ENCODE measurements around the gene UNC80. TPM values are rescaled to one million over a fixed set of nuclear protein-coding genes. Genes with fewer than 3 reads are reported as not detected.
A peak's percentile ranks its signal among the peaks of the same experiment; 100 is the strongest.

UNC80 gene
- total RNA-seq (10 to 100 TPM in 2 of 9 donors, 1 to 10 TPM in 7; 3.0 to 20.2 (median 6.3) TPM), polyA plus RNA-seq (1 to 10 TPM; 3.4 to 9.8 (median 5.3) TPM)
- long read RNA-seq, donor 1: 0 reads
- long read RNA-seq, donor 2: 0 reads
- long read RNA-seq, donor 3: 0 reads
- long read RNA-seq, donor 4: 0 reads
- long read RNA-seq, donor 5, partial matches to known transcripts: 2 of 2 reads
- long read RNA-seq, donor 5, other reads (novel, unspliced or antisense): 0 of 2 reads
- long read RNA-seq, donor 6, partial matches to known transcripts: 1 of 3 reads
- long read RNA-seq, donor 6, other reads (novel, unspliced or antisense): 2 of 3 reads
- long read RNA-seq, donor 7: 0 reads
- long read RNA-seq, donor 8: 0 reads
- long read RNA-seq, donor 9: 0 reads
- long read RNA-seq, donor 10: 0 reads

GRCh38 chr2:209771474-209772289, at the start of gene UNC80:
Gene UNC80 (plus strand): TSS chr2:209771832. CDS start chr2:209772073, 241 bp downstream.
- DNase-seq: peak; percentile 82 to 88 (median 86)
- 1 to 7% (median 4%) methylated on average over 2 to 70 of the region's 73 CpGs for WGBS, 4 donors
- H3K4me1 ChIP-seq (replicated peaks in 1 of 2): peaks cover 0 to 4% of the 10 kb centered on the region in 2 donors
- no peaks in the 10 kb centered on the region for H3K36me3 ChIP-seq (replicated peaks in 1 of 2)
- H3K27me3 ChIP-seq: no peaks in the 10 kb centered on the region
- intact Hi-C loops (cut with DNase I): no loop called here
- H3K9me3 ChIP-seq (replicated peaks in 1 of 3): no peaks in the 10 kb centered on the region
- peak within 1 kb of the TSS in 1 of 5 donors; percentile 55 for H3K27ac ChIP-seq
- TF ChIP-seq POLR2A (IDR thresholded peaks at IDR 0.05): no peak
- TF ChIP-seq, protein P1, sequence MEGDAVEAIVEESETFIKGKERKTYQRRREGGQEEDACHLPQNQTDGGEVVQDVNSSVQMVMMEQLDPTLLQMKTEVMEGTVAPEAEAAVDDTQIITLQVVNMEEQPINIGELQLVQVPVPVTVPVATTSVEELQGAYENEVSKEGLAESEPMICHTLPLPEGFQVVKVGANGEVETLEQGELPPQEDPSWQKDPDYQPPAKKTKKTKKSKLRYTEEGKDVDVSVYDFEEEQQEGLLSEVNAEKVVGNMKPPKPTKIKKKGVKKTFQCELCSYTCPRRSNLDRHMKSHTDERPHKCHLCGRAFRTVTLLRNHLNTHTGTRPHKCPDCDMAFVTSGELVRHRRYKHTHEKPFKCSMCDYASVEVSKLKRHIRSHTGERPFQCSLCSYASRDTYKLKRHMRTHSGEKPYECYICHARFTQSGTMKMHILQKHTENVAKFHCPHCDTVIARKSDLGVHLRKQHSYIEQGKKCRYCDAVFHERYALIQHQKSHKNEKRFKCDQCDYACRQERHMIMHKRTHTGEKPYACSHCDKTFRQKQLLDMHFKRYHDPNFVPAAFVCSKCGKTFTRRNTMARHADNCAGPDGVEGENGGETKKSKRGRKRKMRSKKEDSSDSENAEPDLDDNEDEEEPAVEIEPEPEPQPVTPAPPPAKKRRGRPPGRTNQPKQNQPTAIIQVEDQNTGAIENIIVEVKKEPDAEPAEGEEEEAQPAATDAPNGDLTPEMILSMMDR (IDR thresholded peaks at IDR 0.05): no peak
- H3K4me3 ChIP-seq: peak within 1 kb of the TSS in 2 of 4 donors; percentile 48 to 49

- intact Hi-C loops (cut with DNase I): no loop called here
- H3K4me1 ChIP-seq (replicated peaks in 1 of 2): peaks cover 0 to under 1% of the 10 kb centered on the region in 2 donors
- H3K36me3 ChIP-seq (replicated peaks in 1 of 2): no peaks in the 10 kb centered on the region
- TF ChIP-seq, protein P1 (IDR thresholded peaks at IDR 0.05): no peak
- TF ChIP-seq POLR2A (IDR thresholded peaks at IDR 0.05): no peak
- WGBS, 4 donors: 87 to 95% (median 91%) methylated on average over 2 of the region's 2 CpGs
- H3K4me3 ChIP-seq: no peak overlapping the region
- no peak for DNase-seq
- no peaks in the 10 kb centered on the region for H3K27me3 ChIP-seq
- H3K27ac ChIP-seq: no peak overlapping the region
- no peaks in the 10 kb centered on the region for H3K9me3 ChIP-seq (replicated peaks in 1 of 3)
These were observed 45.3 kb upstream of the UNC80 start for GRCh38 chr2:209726311-209726710.

DNA sequence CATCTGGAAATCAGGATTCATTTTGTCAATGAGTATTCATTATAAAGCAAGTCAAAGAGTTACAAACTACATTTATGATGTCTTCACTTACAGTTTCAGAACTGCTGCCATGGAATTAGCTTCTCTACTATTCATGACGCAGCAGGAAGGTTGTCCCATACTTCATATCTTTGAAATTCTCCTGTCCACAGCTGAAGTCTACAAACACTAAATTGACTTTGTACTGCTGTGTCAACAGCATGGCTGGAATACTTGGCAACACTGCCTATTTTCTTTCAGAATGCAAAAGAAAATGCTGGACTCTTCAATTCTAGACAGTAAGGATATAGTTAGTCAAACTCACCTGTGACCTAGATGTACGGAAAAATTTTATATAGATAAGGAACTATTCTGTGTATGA, 44.6 kb upstream of the UNC80 start:
- H3K27me3 ChIP-seq: no peaks in the 10 kb centered on the region
- no peak overlapping the region for H3K27ac ChIP-seq
- intact Hi-C loops (cut with DNase I): no loop called here
- TF ChIP-seq, protein P1 (IDR thresholded peaks at IDR 0.05): no peak
- no peak for TF ChIP-seq POLR2A (IDR thresholded peaks at IDR 0.05)
- H3K4me1 ChIP-seq (replicated peaks in 1 of 2): no peaks in the 10 kb centered on the region
- no peak for DNase-seq
- no peak overlapping the region for H3K4me3 ChIP-seq
- H3K36me3 ChIP-seq (replicated peaks in 1 of 2): no peaks in the 10 kb centered on the region
- 78 to 89% (median 81%) methylated on average over 2 of the region's 2 CpGs for WGBS, 4 donors
- no peaks in the 10 kb centered on the region for H3K9me3 ChIP-seq (replicated peaks in 1 of 3)

DNA sequence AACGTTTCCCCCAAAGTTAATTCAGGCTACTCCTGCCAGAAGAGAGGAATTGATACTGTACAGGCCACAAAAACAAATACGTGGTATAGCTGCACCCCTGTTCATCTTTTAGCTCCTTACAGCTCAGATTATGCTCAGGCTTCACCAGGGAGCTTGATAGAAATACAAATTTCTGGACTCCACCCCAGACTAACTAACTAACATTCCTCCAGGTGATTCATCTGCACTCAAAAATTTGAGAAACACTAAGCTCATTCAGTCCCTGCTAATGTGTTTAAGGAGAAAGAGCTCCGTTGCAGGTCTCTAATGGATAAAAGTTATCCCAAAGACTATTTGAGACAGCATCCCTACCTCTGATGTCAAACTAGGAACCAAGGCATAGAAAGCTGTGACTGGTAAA, 36.8 kb upstream of the UNC80 start:
- H3K4me1 ChIP-seq (replicated peaks in 1 of 2): no peaks in the 10 kb centered on the region
- TF ChIP-seq, protein P1 (IDR thresholded peaks at IDR 0.05): no peak
- TF ChIP-seq POLR2A (IDR thresholded peaks at IDR 0.05): no peak
- no peaks in the 10 kb centered on the region for H3K27me3 ChIP-seq
- no peaks in the 10 kb centered on the region for H3K36me3 ChIP-seq (replicated peaks in 1 of 2)
- WGBS, 4 donors: 76 to 84% (median 81%) methylated on average over 3 of the region's 3 CpGs
- H3K9me3 ChIP-seq (replicated peaks in 1 of 3): no peaks in the 10 kb centered on the region
- H3K27ac ChIP-seq: no peak overlapping the region
- no peak for DNase-seq
- no peak overlapping the region for H3K4me3 ChIP-seq
- intact Hi-C loops (cut with DNase I): no loop called here

Measured in adrenal gland (tissue), 19 donors.